B cell (primary cell): ENCODE measurements around the gene TTF2.

Experiments
- EZH2 ChIP-seq: IDR thresholded peaks from 2 replicates; pipeline ENCODE4 v1.6.1; 2012; ENCODE audit warnings: borderline replicate concordance, low read depth, mild to moderate bottlenecking, moderate library complexity, low read length; ENCODE audit not compliant: insufficient read depth, poor library complexity, severe bottlenecking
- TF ChIP-seq, protein P1 (sequence below): fragments of 200-600 bp; IDR thresholded peaks from one replicate; pipeline ENCODE4 v1.8.0; 2022; ENCODE audit warnings: antibody characterized with exemption, mild to moderate bottlenecking

DNA sequence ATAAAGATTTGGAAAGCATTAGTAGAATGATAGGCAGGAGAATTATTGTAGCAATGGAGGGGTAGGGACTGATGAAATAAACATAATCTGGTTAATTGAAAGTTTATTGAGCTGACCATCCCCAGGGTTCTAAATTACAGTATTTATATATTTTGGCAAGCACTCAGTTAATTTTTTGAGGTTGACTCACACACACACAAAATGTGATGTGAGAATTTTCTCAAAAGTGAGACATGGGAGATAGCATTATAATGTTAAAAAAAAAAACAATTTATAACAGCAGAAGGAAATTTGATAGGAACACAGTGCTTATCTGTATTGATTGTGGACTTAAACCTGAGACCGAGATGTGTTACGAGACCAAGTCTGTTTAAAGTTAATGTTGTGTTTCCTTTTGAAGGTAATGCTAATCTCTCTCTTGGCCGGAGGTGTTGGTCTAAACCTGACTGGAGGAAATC lies 36.9 kb downstream of the TTF2 start:
- TF ChIP-seq, protein P1, sequence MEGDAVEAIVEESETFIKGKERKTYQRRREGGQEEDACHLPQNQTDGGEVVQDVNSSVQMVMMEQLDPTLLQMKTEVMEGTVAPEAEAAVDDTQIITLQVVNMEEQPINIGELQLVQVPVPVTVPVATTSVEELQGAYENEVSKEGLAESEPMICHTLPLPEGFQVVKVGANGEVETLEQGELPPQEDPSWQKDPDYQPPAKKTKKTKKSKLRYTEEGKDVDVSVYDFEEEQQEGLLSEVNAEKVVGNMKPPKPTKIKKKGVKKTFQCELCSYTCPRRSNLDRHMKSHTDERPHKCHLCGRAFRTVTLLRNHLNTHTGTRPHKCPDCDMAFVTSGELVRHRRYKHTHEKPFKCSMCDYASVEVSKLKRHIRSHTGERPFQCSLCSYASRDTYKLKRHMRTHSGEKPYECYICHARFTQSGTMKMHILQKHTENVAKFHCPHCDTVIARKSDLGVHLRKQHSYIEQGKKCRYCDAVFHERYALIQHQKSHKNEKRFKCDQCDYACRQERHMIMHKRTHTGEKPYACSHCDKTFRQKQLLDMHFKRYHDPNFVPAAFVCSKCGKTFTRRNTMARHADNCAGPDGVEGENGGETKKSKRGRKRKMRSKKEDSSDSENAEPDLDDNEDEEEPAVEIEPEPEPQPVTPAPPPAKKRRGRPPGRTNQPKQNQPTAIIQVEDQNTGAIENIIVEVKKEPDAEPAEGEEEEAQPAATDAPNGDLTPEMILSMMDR: no peak
- TF ChIP-seq EZH2: no peak
